HEK293 (cell line): ENCODE results near the gene MMS19.

Experiments
- CTCF ChIP-seq: fragments of 450-650 bp; formaldehyde crosslinking; IDR thresholded peaks from 2 replicates; pipeline ENCODE4 v1.5.1; 2016; ENCODE audit warnings: missing biosample characterization, missing genetic modification characterization
- KLF16 ChIP-seq: fragments of 450-650 bp; formaldehyde crosslinking; IDR thresholded peaks from 2 replicates; pipeline ENCODE4 v1.5.1; 2017; ENCODE audit warnings: missing biosample characterization, missing genetic modification characterization
- SP2 ChIP-seq: fragments of 450-650 bp; formaldehyde crosslinking; IDR thresholded peaks from 2 replicates; pipeline ENCODE4 v1.5.1; 2016; ENCODE audit warnings: missing biosample characterization, missing genetic modification characterization
- TCF7L2 ChIP-seq: IDR thresholded peaks from 2 replicates; pipeline ENCODE4 v1.6.1; 2011; ENCODE audit warnings: low read depth, mild to moderate bottlenecking, inconsistent platforms, low read length, moderate library complexity, borderline replicate concordance
- ZNF274 ChIP-seq, 2 experiments: fragments of 200-500 bp in 1 of 2; fragments of 450-650 bp in 1 of 2; sonication (Bioruptor generic) in 1 of 2; formaldehyde crosslinking in 1 of 2; IDR thresholded peaks; 2 replicates each; pipeline versions ENCODE4 v1.5.1 to v1.6.1; 2014 to 2016; ENCODE audit warnings: borderline replicate concordance in 1 of 2, inconsistent platforms in 1 of 2, low read length in 1 of 2, missing biosample characterization in 1 of 2, missing genetic modification characterization in 1 of 2
- ZNF362 ChIP-seq: fragments of 450-650 bp; formaldehyde crosslinking; IDR thresholded peaks from 2 replicates; pipeline ENCODE4 v1.5.1; 2016; ENCODE audit warnings: missing biosample characterization, missing genetic modification characterization
- ZNF37A ChIP-seq: fragments of 450-650 bp; IDR thresholded peaks from 2 replicates; pipeline ENCODE4 v1.5.1; 2018; ENCODE audit warnings: missing biosample characterization, missing genetic modification characterization
- ZNF654 ChIP-seq: fragments of 450-650 bp; formaldehyde crosslinking; IDR thresholded peaks from 2 replicates; pipeline ENCODE4 v1.5.1; 2016; ENCODE audit warnings: low read depth, missing biosample characterization, missing genetic modification characterization
- ZNF777 ChIP-seq: fragments of 450-650 bp; formaldehyde crosslinking; IDR thresholded peaks from 2 replicates; pipeline ENCODE4 v1.5.1; 2017; ENCODE audit warnings: missing biosample characterization, missing genetic modification characterization, borderline replicate concordance

- no peak for TF ChIP-seq CTCF (tag by site-specific recombination)
- no peak for TF ChIP-seq ZNF654
- no peak for TF ChIP-seq TCF7L2
- TF ChIP-seq ZNF777 (tag by site-specific recombination): no peak
- no peak for TF ChIP-seq ZNF37A (tag by site-specific recombination)
- TF ChIP-seq KLF16: no peak
- TF ChIP-seq ZNF362 (tag by site-specific recombination): no peak
- TF ChIP-seq SP2 (tag by site-specific recombination): no peak
- no peak for TF ChIP-seq ZNF274 (IDR thresholded peaks at IDR 0.05; ENCODE audit: low read length)
- no peak for TF ChIP-seq ZNF274 (tag by site-specific recombination; IDR thresholded peaks at IDR 0.05; ENCODE audit: borderline replicate concordance)
Measured at GRCh38 chr10:97482381-97482780, 15.8 kb downstream of the MMS19 start.
